ENCODE measurements around the gene JMJD8.

DNA sequence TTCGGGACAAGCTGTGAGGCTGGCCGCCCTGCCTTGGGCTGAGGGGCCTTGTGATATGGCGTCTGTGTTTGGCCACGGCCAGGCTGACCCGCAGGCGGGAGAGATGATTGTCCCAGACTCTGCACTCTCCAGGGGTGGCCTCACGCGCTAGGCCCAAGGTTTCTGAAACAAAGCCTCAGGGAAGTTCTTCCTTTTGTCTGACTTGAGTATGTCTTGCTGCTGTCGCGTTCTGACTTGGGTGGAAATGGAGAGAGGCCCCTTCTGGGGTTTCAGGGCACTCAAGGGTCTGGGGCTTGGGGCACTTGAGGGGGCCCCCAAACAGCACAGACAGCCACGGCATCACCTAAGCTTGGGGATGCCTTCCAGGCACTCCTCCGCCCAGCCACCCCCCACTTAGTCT is 26.9 kb upstream of the JMJD8 start:
- TF ChIP-seq, protein P1, sequence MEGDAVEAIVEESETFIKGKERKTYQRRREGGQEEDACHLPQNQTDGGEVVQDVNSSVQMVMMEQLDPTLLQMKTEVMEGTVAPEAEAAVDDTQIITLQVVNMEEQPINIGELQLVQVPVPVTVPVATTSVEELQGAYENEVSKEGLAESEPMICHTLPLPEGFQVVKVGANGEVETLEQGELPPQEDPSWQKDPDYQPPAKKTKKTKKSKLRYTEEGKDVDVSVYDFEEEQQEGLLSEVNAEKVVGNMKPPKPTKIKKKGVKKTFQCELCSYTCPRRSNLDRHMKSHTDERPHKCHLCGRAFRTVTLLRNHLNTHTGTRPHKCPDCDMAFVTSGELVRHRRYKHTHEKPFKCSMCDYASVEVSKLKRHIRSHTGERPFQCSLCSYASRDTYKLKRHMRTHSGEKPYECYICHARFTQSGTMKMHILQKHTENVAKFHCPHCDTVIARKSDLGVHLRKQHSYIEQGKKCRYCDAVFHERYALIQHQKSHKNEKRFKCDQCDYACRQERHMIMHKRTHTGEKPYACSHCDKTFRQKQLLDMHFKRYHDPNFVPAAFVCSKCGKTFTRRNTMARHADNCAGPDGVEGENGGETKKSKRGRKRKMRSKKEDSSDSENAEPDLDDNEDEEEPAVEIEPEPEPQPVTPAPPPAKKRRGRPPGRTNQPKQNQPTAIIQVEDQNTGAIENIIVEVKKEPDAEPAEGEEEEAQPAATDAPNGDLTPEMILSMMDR (conservative IDR thresholded peaks at IDR 0.05; ENCODE audit: low read length) = no peak
- TF ChIP-seq EZH2phosphoT487 (IDR thresholded peaks at IDR 0.05; ENCODE audit: borderline replicate concordance, low read depth, low read length) = no peak
